ENCODE results near the gene MRTFB.
A peak's percentile ranks its signal among the peaks of the same experiment; 100 is the strongest.

MRTFB gene

GRCh38 chr16:14308368-14308723, 237.2 kb downstream of the MRTFB start:
- peak overlapping the region; percentile 70 for H3K9ac ChIP-seq (ENCODE audit: low read length)
- H3K4me1 ChIP-seq (ENCODE audit: control insufficient read depth, insufficient read depth, low read depth, low read length) = peaks cover 42% of the 10 kb centered on the region
- no peak overlapping the region for H3K23ac ChIP-seq (ENCODE audit: low read length in 2 of 2)
- H3K27ac ChIP-seq (ENCODE audit: low read length, poor library complexity, severe bottlenecking) = no peak overlapping the region
- H3K14ac ChIP-seq (ENCODE audit: low read length in 2 of 2) = no peak overlapping the region
- H4K91ac ChIP-seq (ENCODE audit: low read length) = no peak overlapping the region
- H3K9me3 ChIP-seq (ENCODE audit: control insufficient read depth, low read length) = no peaks in the 10 kb centered on the region
- H3K79me1 ChIP-seq (replicated peaks; ENCODE audit: low read length, poor library complexity, severe bottlenecking) = no peaks in the 10 kb centered on the region
- no peak overlapping the region for H2BK120ac ChIP-seq (ENCODE audit: low read depth, low read length)
- no peak overlapping the region for H3K4me3 ChIP-seq (ENCODE audit: insufficient read depth in 1 of 2, low read depth in 1 of 2, low read length in 2 of 2)
- no peak overlapping the region for H2AFZ ChIP-seq (ENCODE audit: low read depth, low read length)
- peak overlapping the region in 1 of 2 experiments; percentile 25 for H3K18ac ChIP-seq (ENCODE audit: low read depth in 1 of 2, low read length in 2 of 2)
- DNase-seq = no peak
- peak overlapping the region in 1 of 2 experiments; percentile 79 for H2BK12ac ChIP-seq (ENCODE audit: low read length in 2 of 2)
- WGBS = 96% methylated on average over 1 of the region's 1 CpG
- peaks cover 0 to 10% of the 10 kb centered on the region in 2 experiments for H3K36me3 ChIP-seq (ENCODE audit: control insufficient read depth in 1 of 2, insufficient read depth in 2 of 2, low read depth in 1 of 2, low read length in 2 of 2)
- no peak overlapping the region for H2BK15ac ChIP-seq (ENCODE audit: low read depth, poor library complexity, severe bottlenecking)
- H3K4me2 ChIP-seq (ENCODE audit: low read length, poor library complexity, severe bottlenecking) = no peak overlapping the region
- no peak overlapping the region for H4K8ac ChIP-seq (ENCODE audit: low read length)
- no peak overlapping the region for H2BK5ac ChIP-seq (ENCODE audit: low read depth, low read length, poor library complexity, severe bottlenecking)
- no peaks in the 10 kb centered on the region for H3K27me3 ChIP-seq (ENCODE audit: control insufficient read depth in 1 of 2, insufficient read depth in 1 of 2, low read length in 2 of 2)
- peak overlapping the region in 1 of 2 experiments; percentile 58 for H3K4ac ChIP-seq (ENCODE audit: low read depth in 1 of 2, low read length in 2 of 2)
- H2AK5ac ChIP-seq (ENCODE audit: low read length, severe bottlenecking) = peak overlapping the region; percentile 95

DNA sequence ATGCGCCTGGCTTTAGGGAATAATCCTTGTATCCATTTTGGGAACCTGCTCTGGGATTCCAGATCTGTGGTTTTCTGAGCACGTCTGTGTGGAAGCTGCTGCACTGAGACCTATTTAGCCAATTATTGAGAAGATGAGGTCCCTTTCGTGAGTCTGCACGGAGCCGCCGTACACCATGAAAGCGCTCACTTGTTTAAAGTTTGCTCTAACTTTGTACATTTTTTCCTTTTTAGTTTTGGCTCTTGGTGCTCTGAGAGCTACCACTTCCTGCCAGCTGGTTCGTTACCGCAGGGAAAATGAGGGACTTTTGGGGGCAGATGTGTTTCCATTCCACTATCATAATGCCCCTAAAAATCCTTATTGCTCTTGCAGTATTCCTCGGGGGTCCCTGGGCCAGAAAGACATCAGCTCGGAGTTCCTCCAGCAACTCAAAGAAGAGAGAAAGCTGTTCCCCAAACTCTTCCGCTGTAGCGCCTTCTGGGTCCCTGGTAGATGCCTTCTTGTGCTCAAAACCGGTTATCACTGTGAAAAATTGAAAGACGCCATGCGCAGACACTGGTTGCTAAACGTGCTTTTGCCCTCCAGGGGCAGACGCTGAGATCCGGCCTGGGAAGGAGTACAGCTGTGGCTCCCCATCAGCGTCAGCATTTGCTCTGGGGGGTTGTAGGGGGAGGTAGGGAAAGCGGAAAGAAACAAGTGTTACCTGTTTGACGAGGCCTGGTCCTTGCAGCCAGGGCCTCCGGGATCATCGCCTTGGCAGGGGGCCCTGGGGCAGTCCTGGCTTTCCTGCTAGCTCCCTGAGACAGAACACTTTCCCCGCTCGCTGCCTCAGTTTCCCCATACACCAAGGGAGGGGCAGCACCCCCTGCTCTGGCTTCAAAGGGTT, 238.1 kb downstream of the MRTFB start:
- Histone ChIP-seq H4K8ac (ENCODE audit: low read length) (peak overlapping the region; percentile 95), H3K27ac (ENCODE audit: low read length, poor library complexity, severe bottlenecking) (peak overlapping the region; percentile 83), H3K79me1 (replicated peaks; ENCODE audit: low read length, poor library complexity, severe bottlenecking) (peaks cover 4% of the 10 kb centered on the region), H3K4ac (ENCODE audit: low read depth in 1 of 2, low read length in 2 of 2) (peak overlapping the region; percentile 70 to 84), H3K27me3 (ENCODE audit: control insufficient read depth in 1 of 2, insufficient read depth in 1 of 2, low read length in 2 of 2) (no peaks in the 10 kb centered on the region), H3K36me3 (ENCODE audit: control insufficient read depth in 1 of 2, insufficient read depth in 2 of 2, low read depth in 1 of 2, low read length in 2 of 2) (peaks cover 0 to 10% of the 10 kb centered on the region in 2 experiments), H2AK5ac (ENCODE audit: low read length, severe bottlenecking) (peak overlapping the region; percentile 95), H3K23ac (ENCODE audit: low read length in 2 of 2) (peak overlapping the region in 1 of 2 experiments; percentile 27), H3K9ac (ENCODE audit: low read length) (peak overlapping the region; percentile 58), H2BK12ac (ENCODE audit: low read length in 2 of 2) (peak overlapping the region; percentile 7 to 47), H4K91ac (ENCODE audit: low read length) (peak overlapping the region; percentile 89), H2BK120ac (ENCODE audit: low read depth, low read length) (peak overlapping the region; percentile 15), H3K14ac (ENCODE audit: low read length in 2 of 2) (no peak overlapping the region), H2BK5ac (ENCODE audit: low read depth, low read length, poor library complexity, severe bottlenecking) (peak overlapping the region; percentile 67), H2BK15ac (ENCODE audit: low read depth, poor library complexity, severe bottlenecking) (peak overlapping the region; percentile 73), H2AFZ (ENCODE audit: low read depth, low read length) (no peak overlapping the region), H3K4me2 (ENCODE audit: low read length, poor library complexity, severe bottlenecking) (peak overlapping the region; percentile 5), H3K18ac (ENCODE audit: low read depth in 1 of 2, low read length in 2 of 2) (peak overlapping the region; percentile 28 to 79), H3K9me3 (ENCODE audit: control insufficient read depth, low read length) (no peaks in the 10 kb centered on the region), H3K4me3 (ENCODE audit: insufficient read depth in 1 of 2, low read depth in 1 of 2, low read length in 2 of 2) (no peak overlapping the region), H3K4me1 (ENCODE audit: control insufficient read depth, insufficient read depth, low read depth, low read length) (peaks cover 48% of the 10 kb centered on the region)
- WGBS = 58% methylated on average over 24 of the region's 26 CpGs
- peak; percentile 57 for DNase-seq

DNA sequence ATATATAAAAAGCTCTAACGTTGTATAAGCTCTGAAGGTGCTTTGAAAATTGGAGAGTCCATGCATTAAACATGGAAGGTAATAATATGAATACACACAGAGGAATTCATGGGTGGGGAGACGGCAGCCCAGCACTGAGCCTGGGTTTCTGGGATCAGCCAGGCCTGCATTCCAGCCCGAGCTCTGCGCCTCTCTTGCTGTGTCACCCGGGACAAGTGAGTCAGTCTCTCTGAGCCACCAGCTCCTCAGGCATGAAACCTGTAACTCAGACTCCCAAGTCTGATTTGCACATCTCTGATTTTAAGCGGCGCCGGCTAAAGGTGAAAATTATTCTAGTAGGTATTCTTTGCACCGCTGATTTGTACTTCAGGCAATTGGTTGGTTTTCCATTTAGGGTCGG, 238.8 kb downstream of the MRTFB start:
- peak; percentile 75 for DNase-seq
- H2AK5ac ChIP-seq (ENCODE audit: low read length, severe bottlenecking) = peak overlapping the region; percentile 95
- peak overlapping the region; percentile 67 for H2BK5ac ChIP-seq (ENCODE audit: low read depth, low read length, poor library complexity, severe bottlenecking)
- peak overlapping the region in 1 of 2 experiments; percentile 29 for H2BK12ac ChIP-seq (ENCODE audit: low read length in 2 of 2)
- no peak overlapping the region for H2AFZ ChIP-seq (ENCODE audit: low read depth, low read length)
- peak overlapping the region; percentile 73 for H3K9ac ChIP-seq (ENCODE audit: low read length)
- peak overlapping the region; percentile 15 for H2BK120ac ChIP-seq (ENCODE audit: low read depth, low read length)
- H3K27ac ChIP-seq (ENCODE audit: low read length, poor library complexity, severe bottlenecking) = peak overlapping the region; percentile 83
- H4K91ac ChIP-seq (ENCODE audit: low read length) = no peak overlapping the region
- H3K4me2 ChIP-seq (ENCODE audit: low read length, poor library complexity, severe bottlenecking) = no peak overlapping the region
- peak overlapping the region; percentile 66 for H4K8ac ChIP-seq (ENCODE audit: low read length)
- H2BK15ac ChIP-seq (ENCODE audit: low read depth, poor library complexity, severe bottlenecking) = no peak overlapping the region
- H3K79me1 ChIP-seq (replicated peaks; ENCODE audit: low read length, poor library complexity, severe bottlenecking) = peaks cover 5% of the 10 kb centered on the region
- H3K4me3 ChIP-seq (ENCODE audit: insufficient read depth in 1 of 2, low read depth in 1 of 2, low read length in 2 of 2) = no peak overlapping the region
- peaks cover 51% of the 10 kb centered on the region for H3K4me1 ChIP-seq (ENCODE audit: control insufficient read depth, insufficient read depth, low read depth, low read length)
- no peak overlapping the region for H3K18ac ChIP-seq (ENCODE audit: low read depth in 1 of 2, low read length in 2 of 2)
- H3K23ac ChIP-seq (ENCODE audit: low read length in 2 of 2) = no peak overlapping the region
- H3K27me3 ChIP-seq (ENCODE audit: control insufficient read depth in 1 of 2, insufficient read depth in 1 of 2, low read length in 2 of 2) = no peaks in the 10 kb centered on the region
- H3K14ac ChIP-seq (ENCODE audit: low read length in 2 of 2) = no peak overlapping the region
- peaks cover 0 to 10% of the 10 kb centered on the region in 2 experiments for H3K36me3 ChIP-seq (ENCODE audit: control insufficient read depth in 1 of 2, insufficient read depth in 2 of 2, low read depth in 1 of 2, low read length in 2 of 2)
- no peaks in the 10 kb centered on the region for H3K9me3 ChIP-seq (ENCODE audit: control insufficient read depth, low read length)
- WGBS = 65% methylated on average over 9 of the region's 10 CpGs
- peak overlapping the region in 1 of 2 experiments; percentile 70 for H3K4ac ChIP-seq (ENCODE audit: low read depth in 1 of 2, low read length in 2 of 2)

DNA sequence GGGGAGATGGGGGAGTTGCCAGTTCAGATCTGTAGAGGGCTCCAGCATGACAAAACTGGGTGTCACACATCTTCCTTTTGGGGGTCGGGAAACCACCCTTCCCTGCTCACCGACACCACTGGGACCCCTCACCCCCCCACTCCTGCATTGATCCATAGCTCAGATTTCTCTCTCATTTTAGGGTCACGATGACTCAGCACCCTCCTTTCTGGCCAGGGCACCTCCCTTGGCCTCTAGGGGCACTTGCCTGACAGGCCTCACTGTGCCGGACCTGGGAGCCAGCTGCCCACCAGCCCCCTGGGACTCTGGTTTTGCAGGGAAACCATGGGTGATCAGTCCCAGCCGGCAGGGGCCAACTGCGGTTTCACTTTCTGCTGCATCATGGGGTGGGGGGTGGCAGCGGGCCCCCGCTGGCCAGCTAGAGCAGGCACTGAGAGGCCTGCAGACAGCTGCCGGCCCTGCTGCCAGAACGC, 239.4 kb downstream of the MRTFB start:
- 32% methylated on average over 10 of the region's 10 CpGs for WGBS
- Histone ChIP-seq H4K91ac (ENCODE audit: low read length) (peak overlapping the region; percentile 66), H3K4ac (ENCODE audit: low read depth in 1 of 2, low read length in 2 of 2) (peak overlapping the region in 1 of 2 experiments; percentile 54), H2BK120ac (ENCODE audit: low read depth, low read length) (no peak overlapping the region), H3K79me1 (replicated peaks; ENCODE audit: low read length, poor library complexity, severe bottlenecking) (peaks cover 5% of the 10 kb centered on the region), H2AK5ac (ENCODE audit: low read length, severe bottlenecking) (peak overlapping the region; percentile 75), H2BK5ac (ENCODE audit: low read depth, low read length, poor library complexity, severe bottlenecking) (peak overlapping the region; percentile 53), H4K8ac (ENCODE audit: low read length) (peak overlapping the region; percentile 86), H3K4me2 (ENCODE audit: low read length, poor library complexity, severe bottlenecking) (peak overlapping the region; percentile 32), H3K4me1 (ENCODE audit: control insufficient read depth, insufficient read depth, low read depth, low read length) (peaks cover 51% of the 10 kb centered on the region), H2AFZ (ENCODE audit: low read depth, low read length) (no peak overlapping the region), H3K36me3 (ENCODE audit: control insufficient read depth in 1 of 2, insufficient read depth in 2 of 2, low read depth in 1 of 2, low read length in 2 of 2) (peaks cover 0 to 10% of the 10 kb centered on the region in 2 experiments), H3K18ac (ENCODE audit: low read depth in 1 of 2, low read length in 2 of 2) (peak overlapping the region; percentile 5 to 15), H2BK12ac (ENCODE audit: low read length in 2 of 2) (peak overlapping the region in 1 of 2 experiments; percentile 35), H3K4me3 (ENCODE audit: insufficient read depth in 1 of 2, low read depth in 1 of 2, low read length in 2 of 2) (peak overlapping the region in 1 of 2 experiments; percentile 66), H3K27ac (ENCODE audit: low read length, poor library complexity, severe bottlenecking) (peak overlapping the region; percentile 83), H3K9me3 (ENCODE audit: control insufficient read depth, low read length) (no peaks in the 10 kb centered on the region), H3K14ac (ENCODE audit: low read length in 2 of 2) (no peak overlapping the region), H3K23ac (ENCODE audit: low read length in 2 of 2) (no peak overlapping the region), H3K9ac (ENCODE audit: low read length) (peak overlapping the region; percentile 73), H3K27me3 (ENCODE audit: control insufficient read depth in 1 of 2, insufficient read depth in 1 of 2, low read length in 2 of 2) (no peaks in the 10 kb centered on the region), H2BK15ac (ENCODE audit: low read depth, poor library complexity, severe bottlenecking) (no peak overlapping the region)
- DNase-seq = peak; percentile 73

All from mesenchymal stem cell (in vitro differentiated cells and primary cell).